Neural crest cell (in vitro differentiated cells): ENCODE measurements around the gene MACO1. TPM values are rescaled to one million over a fixed set of nuclear protein-coding genes. Genes with fewer than 3 reads are reported as not detected.

ENCODE experiments used
- DNase-seq: peaks from one replicate; pipeline ENCODE4 v3.0.0; 2021; ENCODE audit warnings: low read depth, mixed read lengths, low spot score
- H3K27ac Mint-ChIP-seq: one replicate; pipeline ENCODE4 v1.8.0; 2021; ENCODE audit warnings: mild to moderate bottlenecking, mixed read lengths; ENCODE audit not compliant: unreplicated experiment
- H3K27me3 Mint-ChIP-seq: 2 replicates; pipeline ENCODE4 v1.8.0; 2021; ENCODE audit warnings: low read depth, mild to moderate bottlenecking, mixed read lengths
- H3K36me3 Mint-ChIP-seq: 2 replicates; pipeline ENCODE4 v1.8.0; 2021; ENCODE audit warnings: low read depth, mild to moderate bottlenecking, mixed read lengths
- H3K4me1 Mint-ChIP-seq: 2 replicates; pipeline ENCODE4 v1.8.0; 2021; ENCODE audit warnings: mixed read lengths
- H3K4me3 Mint-ChIP-seq: one replicate; pipeline ENCODE4 v1.8.0; 2021; ENCODE audit warnings: mild to moderate bottlenecking, mixed read lengths
- H3K9me3 Mint-ChIP-seq: 2 replicates; pipeline ENCODE4 v1.8.0; 2021; ENCODE audit warnings: mixed read lengths
- total RNA-seq: library from RNA; stranded (reverse); gene quantifications from 2 replicates; pipeline ENCODE4 v1.2.1, GENCODE V29; 2021
- TF ChIP-seq, protein P1 (sequence below): fragments of 200-600 bp; sonication (generic); conservative IDR thresholded peaks from 2 replicates; pipeline ENCODE4 v1.5.0; 2021; ENCODE audit warnings: antibody characterized with exemption, mild to moderate bottlenecking

MACO1 gene
- total RNA-seq, 1 donor from 2014 or later, result 25.4 TPM

DNA sequence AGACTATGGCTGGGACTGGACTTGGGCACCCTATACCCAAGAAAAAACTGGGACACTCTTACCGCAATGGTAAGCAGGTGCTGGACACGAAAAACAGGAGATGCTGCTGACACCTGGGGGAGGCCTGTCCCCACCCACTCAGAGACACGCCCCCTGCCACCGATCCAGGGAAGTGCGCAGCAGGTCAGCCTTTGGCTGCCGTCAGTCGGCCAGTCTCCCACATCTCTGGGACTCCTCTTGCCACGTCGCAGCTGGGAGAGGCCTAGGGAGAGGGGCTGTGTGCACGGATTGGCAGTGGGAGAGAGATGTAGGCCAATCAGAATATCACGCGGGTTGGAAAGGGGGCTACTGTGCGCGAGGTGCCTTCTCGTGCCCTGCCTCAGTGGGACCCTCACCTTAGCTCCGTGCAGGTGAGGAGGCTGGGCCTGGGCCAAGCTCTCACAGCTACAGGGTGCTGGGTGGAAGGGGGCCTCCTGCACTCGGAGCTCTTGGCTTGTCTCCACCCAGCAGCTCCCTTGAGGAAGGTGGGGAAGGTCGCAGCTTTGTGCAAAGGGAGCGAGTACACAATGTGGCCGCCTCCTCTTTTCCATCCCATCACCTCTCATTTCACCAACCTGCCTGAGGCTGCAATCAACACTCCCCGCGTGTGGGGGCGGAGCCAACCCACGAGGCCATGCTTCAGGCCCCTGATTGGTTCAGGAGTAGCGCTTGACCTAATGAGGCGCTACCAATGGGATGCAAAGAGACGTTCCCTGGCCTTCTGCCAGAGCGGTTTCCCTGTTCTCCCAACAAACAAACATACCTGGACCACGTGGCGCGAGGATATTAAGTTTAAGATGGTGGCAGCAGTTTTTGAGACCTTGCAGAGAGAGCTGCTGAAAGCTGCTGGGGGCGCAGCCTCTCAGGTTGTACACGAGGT is 87.0 kb downstream of the MACO1 start:
- TF ChIP-seq, protein P1, sequence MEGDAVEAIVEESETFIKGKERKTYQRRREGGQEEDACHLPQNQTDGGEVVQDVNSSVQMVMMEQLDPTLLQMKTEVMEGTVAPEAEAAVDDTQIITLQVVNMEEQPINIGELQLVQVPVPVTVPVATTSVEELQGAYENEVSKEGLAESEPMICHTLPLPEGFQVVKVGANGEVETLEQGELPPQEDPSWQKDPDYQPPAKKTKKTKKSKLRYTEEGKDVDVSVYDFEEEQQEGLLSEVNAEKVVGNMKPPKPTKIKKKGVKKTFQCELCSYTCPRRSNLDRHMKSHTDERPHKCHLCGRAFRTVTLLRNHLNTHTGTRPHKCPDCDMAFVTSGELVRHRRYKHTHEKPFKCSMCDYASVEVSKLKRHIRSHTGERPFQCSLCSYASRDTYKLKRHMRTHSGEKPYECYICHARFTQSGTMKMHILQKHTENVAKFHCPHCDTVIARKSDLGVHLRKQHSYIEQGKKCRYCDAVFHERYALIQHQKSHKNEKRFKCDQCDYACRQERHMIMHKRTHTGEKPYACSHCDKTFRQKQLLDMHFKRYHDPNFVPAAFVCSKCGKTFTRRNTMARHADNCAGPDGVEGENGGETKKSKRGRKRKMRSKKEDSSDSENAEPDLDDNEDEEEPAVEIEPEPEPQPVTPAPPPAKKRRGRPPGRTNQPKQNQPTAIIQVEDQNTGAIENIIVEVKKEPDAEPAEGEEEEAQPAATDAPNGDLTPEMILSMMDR, result no peak
- Mint-ChIP-seq H3K4me1 (peaks cover 10% of the 10 kb centered on the region), H3K9me3 (no peaks in the 10 kb centered on the region), H3K27me3 (no peaks in the 10 kb centered on the region), H3K27ac (no peak overlapping the region), H3K4me3 (no peak overlapping the region), H3K36me3 (no peaks in the 10 kb centered on the region)
- no peak for DNase-seq

DNA sequence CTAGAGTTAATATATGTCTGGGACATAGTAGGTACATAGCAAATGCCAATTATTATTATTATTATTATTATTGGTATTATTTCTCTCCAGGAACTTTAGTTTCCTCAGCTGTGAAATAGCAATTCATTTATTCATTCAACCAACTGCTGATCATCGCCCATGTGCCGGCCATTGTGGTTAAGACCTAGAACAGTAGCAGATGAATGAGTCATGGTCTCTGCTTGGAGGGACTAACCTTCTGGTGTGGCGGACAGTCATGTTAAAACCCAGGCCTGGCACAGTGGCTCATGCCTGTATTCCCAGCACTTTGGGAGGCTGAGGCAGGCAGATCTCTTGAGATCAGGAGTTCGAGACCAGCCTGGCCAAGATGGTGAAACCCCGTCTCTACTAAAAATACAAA is 88.9 kb downstream of the MACO1 start:
- TF ChIP-seq, protein P1, result no peak
- H3K4me1 Mint-ChIP-seq, result peaks cover 10% of the 10 kb centered on the region
- H3K4me3 Mint-ChIP-seq, result no peak overlapping the region
- no peak for DNase-seq
- no peaks in the 10 kb centered on the region for H3K27me3 Mint-ChIP-seq
- H3K36me3 Mint-ChIP-seq, result no peaks in the 10 kb centered on the region
- no peak overlapping the region for H3K27ac Mint-ChIP-seq
- H3K9me3 Mint-ChIP-seq, result no peaks in the 10 kb centered on the region

DNA sequence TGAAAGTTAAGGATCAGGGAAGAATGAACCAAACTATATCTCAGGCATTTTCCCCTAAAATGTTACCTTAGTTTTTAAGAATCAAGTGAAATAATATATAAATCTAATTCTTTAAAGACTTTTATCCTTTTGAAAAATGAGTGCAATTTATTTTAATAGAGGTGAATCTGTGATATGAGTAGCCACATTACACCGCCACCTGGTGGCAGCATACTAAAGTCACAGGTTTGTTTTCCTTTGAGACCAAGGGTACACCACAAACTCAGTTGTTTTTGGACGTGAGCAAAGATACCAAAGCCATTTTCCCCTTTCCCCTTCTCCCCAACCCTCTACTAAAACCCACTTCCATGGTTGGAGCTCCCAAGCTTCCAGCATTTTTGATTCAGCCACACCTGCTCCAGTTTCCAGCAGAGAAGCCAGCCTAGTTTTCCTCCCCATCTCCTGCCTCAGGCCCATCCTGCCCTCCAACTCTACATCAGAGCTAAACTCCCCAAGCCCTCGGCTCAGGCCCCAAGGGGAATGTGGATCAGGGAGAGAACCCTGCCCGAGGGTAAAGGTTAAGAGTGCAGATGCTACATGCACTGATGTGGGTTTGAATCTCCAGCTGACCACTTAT is 89.9 kb downstream of the MACO1 start:
- Mint-ChIP-seq H3K36me3 (no peaks in the 10 kb centered on the region), H3K9me3 (peaks cover 4% of the 10 kb centered on the region), H3K4me3 (no peak overlapping the region), H3K27ac (no peak overlapping the region), H3K4me1 (peaks cover 10% of the 10 kb centered on the region), H3K27me3 (no peaks in the 10 kb centered on the region)
- peak; percentile 60 for DNase-seq
- TF ChIP-seq, protein P1, result peak; percentile 94

DNA sequence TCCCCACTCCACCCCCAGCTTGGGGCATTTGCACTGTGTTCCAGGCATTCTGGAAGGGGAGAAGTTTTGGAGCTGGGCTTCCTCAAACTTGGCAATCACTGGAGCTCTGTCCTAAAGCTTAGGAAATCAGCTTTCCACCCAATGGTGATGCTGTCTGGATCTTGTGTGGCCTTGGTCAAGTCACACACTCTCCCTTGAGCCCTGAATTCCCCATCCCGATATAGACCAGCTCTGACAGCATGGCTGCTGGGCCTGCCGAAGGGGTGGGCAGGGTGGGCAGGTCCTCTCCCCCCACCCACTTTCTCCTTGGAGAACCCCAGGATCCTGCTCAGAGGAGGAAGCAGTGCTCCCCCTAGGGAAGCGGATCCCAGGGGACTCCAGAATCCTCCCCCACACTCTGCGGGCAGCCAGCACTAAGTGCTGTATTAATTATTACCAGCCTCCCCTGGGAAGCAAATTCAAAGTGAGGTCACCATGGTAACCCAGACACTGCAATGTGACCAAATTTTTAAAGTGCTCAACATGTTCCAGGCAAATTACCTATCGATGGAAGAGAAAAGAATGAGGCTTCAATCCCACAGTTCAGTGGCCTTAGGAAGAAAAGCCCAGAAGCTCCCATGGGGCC is 91.4 kb downstream of the MACO1 start:
- Mint-ChIP-seq H3K4me1 (peaks cover 10% of the 10 kb centered on the region), H3K9me3 (peaks cover 5% of the 10 kb centered on the region), H3K4me3 (no peak overlapping the region), H3K36me3 (no peaks in the 10 kb centered on the region), H3K27me3 (no peaks in the 10 kb centered on the region), H3K27ac (peak overlapping the region; percentile 43)
- TF ChIP-seq, protein P1, result no peak
- DNase-seq, result no peak

DNA sequence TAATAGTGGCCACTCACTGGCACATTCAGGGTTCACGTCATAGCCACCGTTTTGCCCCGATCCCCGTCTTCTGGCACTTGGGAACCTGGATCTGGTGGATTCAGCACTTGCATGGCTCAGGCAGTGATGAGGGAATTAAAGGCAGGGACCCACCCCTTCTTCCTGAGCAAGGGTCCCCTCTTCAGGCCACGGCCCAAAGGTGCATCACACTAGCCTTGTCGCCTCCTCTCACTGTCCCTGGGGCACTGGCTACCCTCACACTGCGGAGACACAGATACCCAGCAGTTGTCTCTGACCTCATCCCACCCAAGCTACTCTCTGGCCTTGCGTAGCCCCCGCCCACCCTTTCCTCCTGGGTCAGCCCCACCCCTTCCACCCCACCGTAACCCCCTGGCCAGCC is 92.8 kb downstream of the MACO1 start:
- DNase-seq, result no peak
- Mint-ChIP-seq H3K36me3 (no peaks in the 10 kb centered on the region), H3K27me3 (no peaks in the 10 kb centered on the region), H3K4me3 (no peak overlapping the region), H3K4me1 (peaks cover 10% of the 10 kb centered on the region), H3K27ac (no peak overlapping the region), H3K9me3 (peaks cover 5% of the 10 kb centered on the region)
- TF ChIP-seq, protein P1, result no peak
